Tibial artery (tissue), 4 donors: ENCODE results near the gene VSTM2B.

Experiments
- DNase-seq, 2 donors: peaks; one replicate each; pipeline ENCODE4 v3.0.0-alpha.2; 2019
- H3K27ac ChIP-seq, 2 donors: fragments of 200-600 bp; sonication (generic) in 1 of 2; 1 replicate in 1 of 2; 2 replicates in 1 of 2; pipeline ENCODE4 v1.5.1; 2018 to 2019; ENCODE audit warnings: mild to moderate bottlenecking in 1 of 2
- H3K27me3 ChIP-seq, 2 donors: fragments of 200-600 bp; sonication (generic) in 1 of 2; one replicate each; pipeline versions ENCODE4 v1.5.1 to v1.6.0; 2016 to 2019
- H3K36me3 ChIP-seq, 3 donors: fragments of 200-600 bp; sonication (generic) in 2 of 3; one replicate each; pipeline ENCODE4 v1.5.1; 2016 to 2019; ENCODE audit warnings: mild to moderate bottlenecking in 2 of 3
- H3K4me1 ChIP-seq, 4 donors: fragments of 200-600 bp; sonication (generic) in 2 of 4; 1 replicate in 3 of 4; 2 replicates in 1 of 4; pipeline ENCODE4 v1.5.1; 2016 to 2019
- H3K4me3 ChIP-seq, 2 donors: fragments of 200-600 bp; sonication (generic) in 1 of 2; 1 replicate in 1 of 2; 2 replicates in 1 of 2; pipeline ENCODE4 v1.5.1; 2018 to 2019; ENCODE audit warnings: mild to moderate bottlenecking in 2 of 2
- H3K9me3 ChIP-seq, 3 donors: fragments of 200-600 bp; sonication (generic) in 1 of 3; one replicate each; pipeline ENCODE4 v1.5.1; 2016 to 2019
- CTCF ChIP-seq, 2 experiments: fragments of 200-600 bp in 1 of 2; fragments of 450-650 bp in 1 of 2; IDR thresholded peaks; one replicate each; pipeline ENCODE4 v1.5.1; 2017 to 2019; ENCODE audit warnings: antibody characterized with exemption in 2 of 2, mild to moderate bottlenecking in 1 of 2, moderate library complexity in 1 of 2
- intact Hi-C: fragments of 100-400 bp; cut with DNase I; formaldehyde crosslinking; loops from one replicate; pipeline ENCODE4 v1.15.0; 2023; ENCODE audit warnings: low total_unique reads

Gene VSTM2B

GRCh38 chr19:29516821-29517395 is 8.9 kb upstream of the VSTM2B start:
- Histone ChIP-seq H3K27me3 (peaks cover 0 to 34% of the 10 kb centered on the region in 2 donors), H3K4me3 (no peak overlapping the region), H3K4me1 (no peaks in the 10 kb centered on the region), H3K27ac (no peak overlapping the region), H3K9me3 (no peaks in the 10 kb centered on the region), H3K36me3 (no peaks in the 10 kb centered on the region)
- intact Hi-C loops, result no loop called here
- no peak for TF ChIP-seq CTCF (IDR thresholded peaks at IDR 0.05)
- no peak for DNase-seq

- Histone ChIP-seq H3K4me1 (no peaks in the 10 kb centered on the region), H3K4me3 (no peak overlapping the region), H3K36me3 (no peaks in the 10 kb centered on the region), H3K27ac (no peak overlapping the region), H3K27me3 (peaks cover 0 to 39% of the 10 kb centered on the region in 2 donors), H3K9me3 (no peaks in the 10 kb centered on the region)
- intact Hi-C loops, result no loop called here
- no peak for TF ChIP-seq CTCF (IDR thresholded peaks at IDR 0.05)
- DNase-seq, result no peak
Observed at GRCh38 chr19:29517412-29517811, 8.4 kb upstream of the VSTM2B start.

- TF ChIP-seq CTCF (IDR thresholded peaks at IDR 0.05), result no peak
- intact Hi-C loops, result no loop called here
- DNase-seq, result no peak
- Histone ChIP-seq H3K27ac (no peak overlapping the region), H3K4me3 (no peak overlapping the region), H3K27me3 (peaks cover 0 to 40% of the 10 kb centered on the region in 2 donors), H3K36me3 (no peaks in the 10 kb centered on the region), H3K9me3 (no peaks in the 10 kb centered on the region), H3K4me1 (no peaks in the 10 kb centered on the region)
Observed at GRCh38 chr19:29517946-29518345, 7.8 kb upstream of the VSTM2B start.

- Histone ChIP-seq H3K27ac (no peak overlapping the region), H3K36me3 (no peaks in the 10 kb centered on the region), H3K4me1 (no peaks in the 10 kb centered on the region), H3K27me3 (peaks cover 0 to 52% of the 10 kb centered on the region in 2 donors), H3K4me3 (no peak overlapping the region), H3K9me3 (no peaks in the 10 kb centered on the region)
- intact Hi-C loops, result no loop called here
- no peak for TF ChIP-seq CTCF (IDR thresholded peaks at IDR 0.05)
- no peak for DNase-seq
Observed at GRCh38 chr19:29519146-29519545, 6.6 kb upstream of the VSTM2B start.

GRCh38 chr19:29519931-29520330 is 5.9 kb upstream of the VSTM2B start:
- no peaks in the 10 kb centered on the region for H3K36me3 ChIP-seq
- no peak for TF ChIP-seq CTCF (IDR thresholded peaks at IDR 0.05)
- no peaks in the 10 kb centered on the region for H3K9me3 ChIP-seq
- DNase-seq, result no peak
- no peak overlapping the region for H3K27ac ChIP-seq
- peaks cover 0 to 60% of the 10 kb centered on the region in 2 donors for H3K27me3 ChIP-seq
- peaks cover 0 to 4% (median under 1%) of the 10 kb centered on the region in 4 donors for H3K4me1 ChIP-seq
- no peak overlapping the region for H3K4me3 ChIP-seq
- intact Hi-C loops, result no loop called here

- Histone ChIP-seq H3K4me3 (no peak overlapping the region), H3K27me3 (peaks cover 0 to 65% of the 10 kb centered on the region in 2 donors), H3K4me1 (peaks cover 0 to 8% (median 5%) of the 10 kb centered on the region in 4 donors), H3K36me3 (no peaks in the 10 kb centered on the region), H3K27ac (no peak overlapping the region), H3K9me3 (no peaks in the 10 kb centered on the region)
- intact Hi-C loops, result no loop called here
- DNase-seq, result no peak
- TF ChIP-seq CTCF (IDR thresholded peaks at IDR 0.05), result no peak
Observed at GRCh38 chr19:29520390-29520789, 5.4 kb upstream of the VSTM2B start.
